ENCODE data around the gene GEMIN4. TPM values are rescaled to one million over a fixed set of nuclear protein-coding genes. Genes with fewer than 3 reads are reported as not detected.
"Not testable (repeated sequence)": the region's sequence is repeated elsewhere in the genome, so short reads cannot be mapped to it uniquely, and the experiment has no call there.

GEMIN4 gene
- total and polyA plus RNA-seq, 2 donors: 13.1 to 13.3 TPM

DNA sequence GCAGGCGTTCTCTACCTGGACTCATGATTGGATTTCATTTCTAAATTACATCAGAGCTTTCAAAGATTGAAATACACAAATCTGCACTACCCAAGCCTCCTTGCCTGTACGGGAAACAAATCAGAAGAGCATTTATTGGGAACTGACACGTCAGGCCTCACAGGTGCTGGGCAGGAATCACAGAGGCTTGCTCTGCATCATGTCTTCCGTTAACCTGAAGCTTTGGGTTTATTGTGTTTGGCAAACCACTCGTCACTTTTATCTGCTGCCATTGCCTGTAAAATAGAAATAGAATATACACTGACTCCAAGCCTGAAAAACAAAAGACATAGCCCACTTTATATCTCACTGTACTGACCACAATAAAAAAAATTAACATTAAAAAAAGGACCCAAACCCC, 7.9 kb upstream of the GEMIN4 start:
- no peak for DNase-seq (ENCODE audit: low read depth in 6 of 9, low spot score in 9 of 9)
- 94% methylated on average over 5 of the region's 5 CpGs for WGBS
- peaks cover 22 to 42% of the 10 kb centered on the region in 2 donors for H3K36me3 ChIP-seq (ENCODE audit: control insufficient read depth in 2 of 2, insufficient read depth in 2 of 2, low read length in 1 of 2)

GRCh38 chr17:756010-756567, 4.0 kb upstream of the GEMIN4 start:
- H3K4me3 ChIP-seq (ENCODE audit: low read length in 2 of 2); DNase-seq (ENCODE audit: low read depth in 6 of 9, low spot score in 9 of 9); H3K27ac ChIP-seq (ENCODE audit: low read depth in 1 of 2, low read length in 1 of 2); H3K27me3 ChIP-seq (ENCODE audit: control insufficient read depth in 2 of 2, insufficient read depth in 1 of 2, low read length in 1 of 2); H3K9me3 ChIP-seq (ENCODE audit: control insufficient read depth in 2 of 2, insufficient read depth in 1 of 2, low read length in 1 of 2); H3K4me1 ChIP-seq (ENCODE audit: control insufficient read depth in 2 of 2, insufficient read depth in 2 of 2, low read length in 2 of 2): not testable (repeated sequence)
- peaks cover 13 to 25% of the 10 kb centered on the region in 2 donors for H3K36me3 ChIP-seq (ENCODE audit: control insufficient read depth in 2 of 2, insufficient read depth in 2 of 2, low read length in 1 of 2)
- 92% methylated on average over 15 of the region's 15 CpGs for WGBS

More for the DNA sequence above, 7.9 kb upstream of the GEMIN4 start:
- Histone ChIP-seq H3K4me1 (ENCODE audit: control insufficient read depth in 2 of 2, insufficient read depth in 2 of 2, low read length in 2 of 2) (no peaks in the 10 kb centered on the region), H3K27ac (ENCODE audit: low read depth in 1 of 2, low read length in 1 of 2) (no peak overlapping the region), H3K9me3 (ENCODE audit: control insufficient read depth in 2 of 2, insufficient read depth in 1 of 2, low read length in 1 of 2) (no peaks in the 10 kb centered on the region), H3K27me3 (ENCODE audit: control insufficient read depth in 2 of 2, insufficient read depth in 1 of 2, low read length in 1 of 2) (no peaks in the 10 kb centered on the region), H3K4me3 (ENCODE audit: low read length in 2 of 2) (no peak overlapping the region)

DNA sequence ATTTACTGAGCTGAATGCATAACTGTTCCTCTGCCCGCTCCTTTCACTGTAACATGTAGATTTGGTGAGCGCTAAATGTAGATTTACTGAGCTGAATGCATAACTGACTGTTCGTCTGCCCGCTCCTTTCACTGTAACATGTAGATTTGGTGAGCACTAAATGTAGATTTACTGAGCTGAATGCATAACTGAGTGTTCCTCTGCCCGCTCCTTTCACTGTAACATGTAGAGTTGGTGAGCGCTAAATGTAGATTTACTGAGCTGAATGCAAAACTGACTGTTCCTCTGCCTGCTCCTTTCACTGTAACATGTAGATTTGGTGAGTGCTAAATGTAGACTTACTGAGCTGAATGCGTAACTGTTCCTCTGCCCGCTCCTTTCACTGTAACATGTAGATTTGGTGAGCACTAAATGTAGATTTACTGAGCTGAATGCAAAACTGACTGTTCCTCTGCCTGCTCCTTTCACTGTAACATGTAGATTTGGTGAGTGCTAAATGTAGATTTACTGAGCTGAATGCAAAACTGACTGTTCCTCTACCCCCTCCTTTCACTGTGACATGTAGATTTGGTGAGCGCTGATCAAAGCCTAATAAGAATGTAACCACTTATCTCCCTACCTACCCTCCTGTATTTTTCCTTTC, 3.4 kb upstream of the GEMIN4 start:
- H3K27me3 ChIP-seq (ENCODE audit: control insufficient read depth in 2 of 2, insufficient read depth in 1 of 2, low read length in 1 of 2); H3K4me3 ChIP-seq (ENCODE audit: low read length in 2 of 2); H3K9me3 ChIP-seq (ENCODE audit: control insufficient read depth in 2 of 2, insufficient read depth in 1 of 2, low read length in 1 of 2); DNase-seq (ENCODE audit: low read depth in 6 of 9, low spot score in 9 of 9); H3K27ac ChIP-seq (ENCODE audit: low read depth in 1 of 2, low read length in 1 of 2): not testable (repeated sequence)
- Histone ChIP-seq H3K4me1 (ENCODE audit: control insufficient read depth in 2 of 2, insufficient read depth in 2 of 2, low read length in 2 of 2) (peaks cover 9 to 16% of the 10 kb centered on the region in 2 donors), H3K36me3 (ENCODE audit: control insufficient read depth in 2 of 2, insufficient read depth in 2 of 2, low read length in 1 of 2) (peaks cover 7 to 22% of the 10 kb centered on the region in 2 donors)
- WGBS: 98% methylated on average over 9 of the region's 9 CpGs

GRCh38 chr17:753418-753817, 1.4 kb upstream of the GEMIN4 start:
- H3K27me3 ChIP-seq (ENCODE audit: control insufficient read depth in 2 of 2, insufficient read depth in 1 of 2, low read length in 1 of 2): no peaks in the 10 kb centered on the region
- DNase-seq (ENCODE audit: low read depth in 6 of 9, low spot score in 9 of 9): no peak
- H3K27ac ChIP-seq (ENCODE audit: low read depth in 1 of 2, low read length in 1 of 2): no peak overlapping the region
- H3K4me1 ChIP-seq (ENCODE audit: control insufficient read depth in 2 of 2, insufficient read depth in 2 of 2, low read length in 2 of 2): peaks cover 9 to 20% of the 10 kb centered on the region in 2 donors
- H3K4me3 ChIP-seq (ENCODE audit: low read length in 2 of 2): no peak overlapping the region
- H3K9me3 ChIP-seq (ENCODE audit: control insufficient read depth in 2 of 2, insufficient read depth in 1 of 2, low read length in 1 of 2): no peaks in the 10 kb centered on the region
- peaks cover 0 to 13% of the 10 kb centered on the region in 2 donors for H3K36me3 ChIP-seq (ENCODE audit: control insufficient read depth in 2 of 2, insufficient read depth in 2 of 2, low read length in 1 of 2)
- WGBS: 81% methylated on average over 13 of the region's 13 CpGs

GRCh38 chr17:752620-753219, 656 bp upstream of the GEMIN4 start:
- H3K27ac ChIP-seq (ENCODE audit: low read depth in 1 of 2, low read length in 1 of 2): peak overlapping the region; percentile 78 to 89
- no peaks in the 10 kb centered on the region for H3K27me3 ChIP-seq (ENCODE audit: control insufficient read depth in 2 of 2, insufficient read depth in 1 of 2, low read length in 1 of 2)
- peaks cover 9 to 20% of the 10 kb centered on the region in 2 donors for H3K4me1 ChIP-seq (ENCODE audit: control insufficient read depth in 2 of 2, insufficient read depth in 2 of 2, low read length in 2 of 2)
- peak overlapping the region; percentile 67 to 81 for H3K4me3 ChIP-seq (ENCODE audit: low read length in 2 of 2)
- WGBS: 27% methylated on average over 43 of the region's 43 CpGs
- no peaks in the 10 kb centered on the region for H3K9me3 ChIP-seq (ENCODE audit: control insufficient read depth in 2 of 2, insufficient read depth in 1 of 2, low read length in 1 of 2)
- DNase-seq (ENCODE audit: low read depth in 6 of 9, low spot score in 9 of 9): peak in 5 of 9 donors; percentile 28 to 75 (median 47)
- peaks cover 5 to 18% of the 10 kb centered on the region in 2 donors for H3K36me3 ChIP-seq (ENCODE audit: control insufficient read depth in 2 of 2, insufficient read depth in 2 of 2, low read length in 1 of 2)

DNA sequence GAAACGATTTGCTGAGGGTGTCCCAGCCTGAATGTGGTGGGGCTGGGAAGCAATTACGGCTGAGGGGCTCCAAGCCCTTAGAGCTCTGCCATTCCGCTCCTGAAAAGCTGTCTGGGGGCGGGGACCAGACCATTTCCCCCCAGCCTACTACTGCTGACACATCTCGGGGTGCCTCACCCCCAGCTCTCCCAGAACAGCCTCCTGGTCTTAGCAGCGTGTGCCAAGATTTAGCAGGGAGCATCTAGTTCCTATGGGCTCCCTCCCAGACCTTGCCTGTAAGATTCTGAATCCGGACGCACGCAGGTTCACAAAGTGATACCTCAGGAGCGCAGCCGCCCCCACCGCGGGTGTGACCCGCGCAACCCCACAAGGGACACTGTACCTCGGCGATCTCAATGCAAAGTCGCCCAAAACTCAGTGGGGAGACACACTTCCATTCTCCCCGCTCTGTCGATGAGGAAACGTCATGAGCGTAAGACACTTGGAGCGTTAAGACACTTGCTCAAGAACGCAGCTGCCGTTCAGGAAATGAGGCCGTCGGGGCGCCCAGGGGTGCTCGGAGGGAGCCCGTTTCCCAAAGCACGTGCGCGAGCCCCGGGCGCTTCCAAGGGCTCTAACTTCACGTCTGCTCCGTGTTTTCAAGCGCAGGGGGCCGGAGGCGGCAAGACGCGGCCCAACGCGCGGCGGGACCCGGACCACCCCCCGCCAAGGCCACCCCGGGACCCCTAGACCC, 629 bp downstream of the GEMIN4 start:
- peak overlapping the region; percentile 62 to 81 for H3K4me3 ChIP-seq (ENCODE audit: low read length in 2 of 2)
- H3K9me3 ChIP-seq (ENCODE audit: control insufficient read depth in 2 of 2, insufficient read depth in 1 of 2, low read length in 1 of 2): no peaks in the 10 kb centered on the region
- DNase-seq (ENCODE audit: low read depth in 6 of 9, low spot score in 9 of 9): peak in 8 of 9 donors; percentile 31 to 84 (median 55)
- H3K27me3 ChIP-seq (ENCODE audit: control insufficient read depth in 2 of 2, insufficient read depth in 1 of 2, low read length in 1 of 2): no peaks in the 10 kb centered on the region
- 2% methylated on average over 49 of the region's 49 CpGs for WGBS
- H3K4me1 ChIP-seq (ENCODE audit: control insufficient read depth in 2 of 2, insufficient read depth in 2 of 2, low read length in 2 of 2): peaks cover 9 to 20% of the 10 kb centered on the region in 2 donors
- H3K27ac ChIP-seq (ENCODE audit: low read depth in 1 of 2, low read length in 1 of 2): peak overlapping the region; percentile 38 to 68
- peaks cover 17 to 22% of the 10 kb centered on the region in 2 donors for H3K36me3 ChIP-seq (ENCODE audit: control insufficient read depth in 2 of 2, insufficient read depth in 2 of 2, low read length in 1 of 2)

DNA sequence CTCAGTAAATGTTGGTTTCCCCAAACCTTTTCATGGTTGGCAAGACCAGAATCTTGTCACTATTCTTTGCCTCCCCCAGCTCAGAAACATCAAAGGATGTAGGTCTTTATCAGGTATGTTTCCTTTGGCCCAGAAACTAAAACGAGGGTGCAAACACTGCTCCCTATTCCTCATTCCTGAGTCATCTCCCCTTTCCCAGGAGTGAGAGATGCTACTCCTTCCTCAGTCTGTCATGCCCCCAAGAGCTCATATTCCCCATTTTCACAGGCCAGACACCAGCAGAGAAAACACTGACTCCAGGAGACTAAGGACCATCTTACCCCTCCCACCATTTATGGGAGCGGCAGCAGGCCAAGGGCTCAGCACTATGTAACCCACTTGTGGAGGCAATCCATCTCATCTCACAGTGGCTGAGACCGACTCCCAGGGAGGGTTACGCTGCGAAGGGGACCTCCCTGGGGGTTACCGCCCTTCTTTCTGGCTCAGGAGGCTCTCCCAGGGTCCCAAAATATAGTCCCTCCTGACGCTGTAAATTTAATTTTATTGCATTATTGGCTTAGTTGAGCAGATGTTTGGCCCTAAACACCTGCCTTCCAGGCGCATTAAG, 1.5 kb downstream of the GEMIN4 start:
- no peaks in the 10 kb centered on the region for H3K27me3 ChIP-seq (ENCODE audit: control insufficient read depth in 2 of 2, insufficient read depth in 1 of 2, low read length in 1 of 2)
- H3K27ac ChIP-seq (ENCODE audit: low read depth in 1 of 2, low read length in 1 of 2): no peak overlapping the region
- DNase-seq (ENCODE audit: low read depth in 6 of 9, low spot score in 9 of 9): no peak
- H3K36me3 ChIP-seq (ENCODE audit: control insufficient read depth in 2 of 2, insufficient read depth in 2 of 2, low read length in 1 of 2): peaks cover 26 to 29% of the 10 kb centered on the region in 2 donors
- H3K4me1 ChIP-seq (ENCODE audit: control insufficient read depth in 2 of 2, insufficient read depth in 2 of 2, low read length in 2 of 2): peaks cover 9 to 20% of the 10 kb centered on the region in 2 donors
- WGBS: 91% methylated on average over 8 of the region's 8 CpGs
- H3K9me3 ChIP-seq (ENCODE audit: control insufficient read depth in 2 of 2, insufficient read depth in 1 of 2, low read length in 1 of 2): no peaks in the 10 kb centered on the region
- peak overlapping the region in 1 of 2 donors; percentile 62 for H3K4me3 ChIP-seq (ENCODE audit: low read length in 2 of 2)

DNA sequence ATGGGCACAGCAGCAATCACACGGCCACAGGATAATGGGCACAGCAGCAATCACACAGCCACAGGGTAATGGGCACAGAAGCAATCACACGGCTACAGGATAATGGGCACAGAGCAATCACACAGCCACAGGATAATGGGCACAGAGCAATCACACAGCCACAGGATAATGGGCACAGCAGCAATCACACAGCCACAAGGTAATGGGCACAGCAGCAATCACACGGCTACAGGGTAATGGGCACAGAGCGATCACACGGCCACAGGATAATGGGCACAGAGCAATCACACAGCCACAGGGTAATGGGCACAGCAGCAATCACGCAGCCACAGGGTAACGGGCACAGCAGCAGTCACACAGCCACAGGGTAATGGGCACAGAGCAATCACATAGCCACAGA, 2.7 kb downstream of the GEMIN4 start:
- peaks cover 9 to 20% of the 10 kb centered on the region in 2 donors for H3K4me1 ChIP-seq (ENCODE audit: control insufficient read depth in 2 of 2, insufficient read depth in 2 of 2, low read length in 2 of 2)
- 80% methylated on average over 7 of the region's 7 CpGs for WGBS
- peaks cover 37 to 40% of the 10 kb centered on the region in 2 donors for H3K36me3 ChIP-seq (ENCODE audit: control insufficient read depth in 2 of 2, insufficient read depth in 2 of 2, low read length in 1 of 2)
- H3K27me3 ChIP-seq (ENCODE audit: control insufficient read depth in 2 of 2, insufficient read depth in 1 of 2, low read length in 1 of 2); DNase-seq (ENCODE audit: low read depth in 6 of 9, low spot score in 9 of 9); H3K9me3 ChIP-seq (ENCODE audit: control insufficient read depth in 2 of 2, insufficient read depth in 1 of 2, low read length in 1 of 2); H3K27ac ChIP-seq (ENCODE audit: low read depth in 1 of 2, low read length in 1 of 2); H3K4me3 ChIP-seq (ENCODE audit: low read length in 2 of 2): not testable (repeated sequence)
